ENCODE results near the gene TPSAB1. TPM values are rescaled to one million over a fixed set of nuclear protein-coding genes. Genes with fewer than 3 reads are reported as not detected.

Gene TPSAB1
- total RNA-seq, 1 experiment from 2014 or later = not detected

GRCh38 chr16:1206326-1206725 lies 34.2 kb upstream of the TPSAB1 start:
- Mint-ChIP-seq H3K27me3 (ENCODE audit: unreplicated experiment) (peaks cover 92% of the 10 kb centered on the region), H3K4me3 (ENCODE audit: low read depth, unreplicated experiment) (no peak overlapping the region), H3K27ac (ENCODE audit: unreplicated experiment) (no peak overlapping the region), H3K9me3 (ENCODE audit: low read depth, unreplicated experiment) (no peaks in the 10 kb centered on the region), H3K36me3 (ENCODE audit: insufficient read depth, unreplicated experiment) (peaks cover 5% of the 10 kb centered on the region), H3K4me1 (ENCODE audit: low read depth, unreplicated experiment) (no peaks in the 10 kb centered on the region)
- no peak for TF ChIP-seq CTCF (IDR thresholded peaks at IDR 0.05; ENCODE audit: unreplicated experiment)
- no peak for DNase-seq
- CTCF ChIA-PET = interaction anchor here (1.2 kb wide), 1 partner anchor 24 kb away, joined by 3 read pairs; no protein-coding TSS in a partner anchor
- BruUV-seq (replicated peaks) = no TSS peak
- intact Hi-C loops (cut with micrococcal nuclease; ENCODE audit: unreplicated experiment) = no loop called here

- BruUV-seq (replicated peaks) = no TSS peak
- TF ChIP-seq CTCF (IDR thresholded peaks at IDR 0.05; ENCODE audit: unreplicated experiment) = no peak
- Mint-ChIP-seq H3K27ac (ENCODE audit: unreplicated experiment) (no peak overlapping the region), H3K9me3 (ENCODE audit: low read depth, unreplicated experiment) (no peaks in the 10 kb centered on the region), H3K4me1 (ENCODE audit: low read depth, unreplicated experiment) (no peaks in the 10 kb centered on the region), H3K27me3 (ENCODE audit: unreplicated experiment) (peaks cover 92% of the 10 kb centered on the region), H3K36me3 (ENCODE audit: insufficient read depth, unreplicated experiment) (peaks cover 5% of the 10 kb centered on the region), H3K4me3 (ENCODE audit: low read depth, unreplicated experiment) (no peak overlapping the region)
- CTCF ChIA-PET = no interaction called here
- intact Hi-C loops (cut with micrococcal nuclease; ENCODE audit: unreplicated experiment) = no loop called here
- DNase-seq = no peak
Observed at GRCh38 chr16:1206786-1207185, 33.7 kb upstream of the TPSAB1 start.

- Mint-ChIP-seq H3K36me3 (ENCODE audit: insufficient read depth, unreplicated experiment) (peaks cover 5% of the 10 kb centered on the region), H3K27ac (ENCODE audit: unreplicated experiment) (no peak overlapping the region), H3K9me3 (ENCODE audit: low read depth, unreplicated experiment) (no peaks in the 10 kb centered on the region), H3K4me3 (ENCODE audit: low read depth, unreplicated experiment) (no peak overlapping the region), H3K4me1 (ENCODE audit: low read depth, unreplicated experiment) (no peaks in the 10 kb centered on the region), H3K27me3 (ENCODE audit: unreplicated experiment) (peaks cover 86% of the 10 kb centered on the region)
- no TSS peak for BruUV-seq (replicated peaks)
- DNase-seq = no peak
- CTCF ChIA-PET = no interaction called here
- intact Hi-C loops (cut with micrococcal nuclease; ENCODE audit: unreplicated experiment) = no loop called here
- no peak for TF ChIP-seq CTCF (IDR thresholded peaks at IDR 0.05; ENCODE audit: unreplicated experiment)
Observed at GRCh38 chr16:1208239-1208830, 32.2 kb upstream of the TPSAB1 start.

GRCh38 chr16:1209081-1209480 lies 31.4 kb upstream of the TPSAB1 start:
- Mint-ChIP-seq H3K36me3 (ENCODE audit: insufficient read depth, unreplicated experiment) (peaks cover 5% of the 10 kb centered on the region), H3K9me3 (ENCODE audit: low read depth, unreplicated experiment) (no peaks in the 10 kb centered on the region), H3K4me1 (ENCODE audit: low read depth, unreplicated experiment) (no peaks in the 10 kb centered on the region), H3K4me3 (ENCODE audit: low read depth, unreplicated experiment) (no peak overlapping the region), H3K27ac (ENCODE audit: unreplicated experiment) (no peak overlapping the region), H3K27me3 (ENCODE audit: unreplicated experiment) (peaks cover 86% of the 10 kb centered on the region)
- intact Hi-C loops (cut with micrococcal nuclease; ENCODE audit: unreplicated experiment) = no loop called here
- no TSS peak for BruUV-seq (replicated peaks)
- DNase-seq = no peak
- no peak for TF ChIP-seq CTCF (IDR thresholded peaks at IDR 0.05; ENCODE audit: unreplicated experiment)
- CTCF ChIA-PET = no interaction called here

All from Calu3 (cell line).